Measurements from ENCODE around the gene KLHL26.

- no peak for TF ChIP-seq POLR2A (IDR thresholded peaks at IDR 0.05)
- TF ChIP-seq CTCF (IDR thresholded peaks at IDR 0.05): no peak
- no peak for TF ChIP-seq POLR2AphosphoS5 (IDR thresholded peaks at IDR 0.05; ENCODE audit: insufficient read depth in 1 of 2, low read depth in 1 of 2)
Observed at GRCh38 chr19:18651733-18652132, 14.9 kb downstream of the KLHL26 start.

All from vagina (tissue), 2 donors.